IPS-18c (cell line): Measurements from ENCODE around the gene CNGB1.
"Not testable (repeated sequence)": the region's sequence is repeated elsewhere in the genome, so short reads cannot be mapped to it uniquely, and the experiment has no call there.

Experiments used
- H3K4me3 ChIP-seq: 2 replicates; pipeline ENCODE4 v1.7.0; 2013; ENCODE audit warnings: low read depth, mild to moderate bottlenecking, low read length, moderate library complexity; ENCODE audit not compliant: insufficient read depth
- H3K9me3 ChIP-seq: one replicate; pipeline ENCODE4 v1.6.1; 2013; ENCODE audit warnings: mild to moderate bottlenecking, low read length, moderate library complexity; ENCODE audit not compliant: control insufficient read depth, insufficient read depth

The CNGB1 gene

DNA sequence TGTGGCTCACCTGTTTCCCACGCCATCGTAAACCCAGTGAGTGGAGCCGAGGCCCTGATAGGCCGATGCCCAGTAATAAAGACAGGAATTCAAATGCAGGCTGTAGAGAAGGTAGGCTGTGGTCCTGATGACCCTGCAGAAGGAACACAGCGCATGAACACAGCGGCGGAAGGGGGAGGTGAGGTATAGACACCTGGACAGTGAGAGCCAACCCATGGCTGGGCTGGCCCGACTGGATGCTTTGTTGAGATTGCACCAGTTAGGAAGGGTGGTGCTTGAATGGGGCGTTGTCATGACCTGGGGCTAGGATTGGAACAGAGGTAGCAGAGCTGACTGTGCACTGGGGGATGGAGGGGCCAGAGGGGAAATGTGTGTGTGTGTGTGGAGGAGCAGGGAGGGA is 59.2 kb downstream of the CNGB1 start:
- H3K9me3 ChIP-seq, result no peaks in the 10 kb centered on the region

DNA sequence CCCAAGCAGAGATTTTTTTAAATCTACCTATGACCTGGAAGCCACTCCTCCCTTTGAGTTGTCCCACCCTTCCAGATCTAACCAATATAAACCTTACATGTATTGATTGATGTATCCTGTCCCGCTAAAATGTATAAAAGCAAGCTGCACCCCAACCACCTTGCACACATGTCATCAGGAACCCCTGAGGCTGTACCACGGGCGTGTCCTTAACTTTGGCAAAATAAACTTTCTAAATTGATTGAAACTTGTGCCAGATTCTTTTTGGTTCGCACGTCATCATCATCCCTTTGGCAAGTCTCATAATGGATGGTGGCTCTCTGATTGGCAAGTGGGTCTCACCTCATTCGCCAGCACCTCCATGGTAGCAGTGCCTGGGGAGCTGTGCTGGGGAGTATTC is 60.2 kb downstream of the CNGB1 start:
- Histone ChIP-seq H3K9me3 (no peaks in the 10 kb centered on the region), H3K4me3 (no peak overlapping the region)

More for the DNA sequence above, 59.2 kb downstream of the CNGB1 start:
- H3K4me3 ChIP-seq, result no peak overlapping the region

DNA sequence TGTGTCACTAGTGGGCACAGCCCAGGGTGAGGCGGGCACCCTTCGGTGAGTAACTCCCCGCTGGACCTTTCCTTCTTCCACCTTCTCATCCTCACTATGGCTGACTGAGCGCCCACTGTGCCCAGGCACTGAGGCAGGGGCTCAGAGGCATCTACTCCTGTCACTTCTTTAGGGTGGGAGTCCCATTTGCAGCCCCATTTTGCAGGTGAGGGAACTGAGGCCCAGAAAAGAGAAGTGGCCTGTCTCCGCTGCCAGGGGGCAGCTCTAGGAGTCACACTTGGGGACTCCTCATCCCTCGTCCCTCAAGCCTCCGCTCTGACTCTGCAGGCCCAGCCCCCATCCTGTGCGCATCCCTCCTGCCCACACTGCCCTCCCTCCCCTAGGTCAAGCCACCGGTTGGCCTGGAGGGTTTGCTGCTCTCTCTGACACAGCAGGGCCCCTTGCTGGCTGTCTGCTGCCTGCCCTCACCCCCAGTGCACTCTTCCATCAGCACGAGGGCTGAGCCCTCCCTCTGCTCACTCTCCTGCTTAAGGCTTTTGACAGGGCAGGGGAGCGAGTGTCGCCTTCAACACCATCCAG is 62.4 kb downstream of the CNGB1 start:
- no peaks in the 10 kb centered on the region for H3K9me3 ChIP-seq
- H3K4me3 ChIP-seq, result no peak overlapping the region

DNA sequence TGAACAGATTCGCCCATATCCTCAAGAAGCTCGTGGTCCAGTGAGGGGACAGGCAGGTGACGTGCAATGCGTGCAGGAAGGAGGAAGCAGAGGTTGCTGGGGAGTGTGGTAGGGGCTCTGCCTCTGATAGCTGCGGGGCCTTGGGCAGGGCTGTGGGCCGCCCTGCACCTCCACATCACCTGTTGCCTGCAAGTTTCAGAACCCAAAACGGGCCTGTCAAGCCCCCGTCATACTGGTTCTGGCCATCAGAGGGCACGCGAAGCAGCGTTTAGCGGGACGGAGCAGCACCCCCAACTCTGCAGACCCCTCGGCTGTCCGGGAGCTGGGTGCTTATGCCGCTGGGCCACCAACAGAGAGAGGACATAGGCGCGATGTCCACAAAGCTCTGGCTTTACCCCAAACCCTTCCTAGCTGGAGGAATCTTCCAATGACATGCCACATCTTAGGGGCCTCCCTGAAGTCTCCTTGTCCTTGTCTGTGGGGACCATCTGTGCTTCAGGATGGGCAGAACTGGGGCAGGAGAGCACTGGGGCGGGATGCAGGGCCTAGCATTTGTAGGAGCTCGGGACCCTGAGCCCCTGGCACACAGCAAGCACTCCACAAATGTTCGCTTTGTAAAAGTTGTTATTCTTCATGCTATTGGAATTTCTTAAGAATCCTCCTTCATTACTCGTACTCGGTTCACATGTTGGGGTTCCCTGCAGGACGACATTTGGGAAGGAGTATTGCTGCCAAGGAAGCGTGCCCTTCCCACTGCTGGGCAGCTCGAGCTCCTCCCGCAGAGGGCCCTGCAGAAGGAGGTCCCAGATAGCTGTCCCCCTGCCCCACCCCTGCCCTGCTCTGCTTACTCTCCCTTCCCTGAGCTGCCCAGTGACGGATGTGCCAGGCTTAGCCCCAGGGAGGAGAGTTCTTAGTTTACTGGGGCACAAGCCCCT is 64.3 kb downstream of the CNGB1 start:
- no peak overlapping the region for H3K4me3 ChIP-seq
- H3K9me3 ChIP-seq, result no peaks in the 10 kb centered on the region

DNA sequence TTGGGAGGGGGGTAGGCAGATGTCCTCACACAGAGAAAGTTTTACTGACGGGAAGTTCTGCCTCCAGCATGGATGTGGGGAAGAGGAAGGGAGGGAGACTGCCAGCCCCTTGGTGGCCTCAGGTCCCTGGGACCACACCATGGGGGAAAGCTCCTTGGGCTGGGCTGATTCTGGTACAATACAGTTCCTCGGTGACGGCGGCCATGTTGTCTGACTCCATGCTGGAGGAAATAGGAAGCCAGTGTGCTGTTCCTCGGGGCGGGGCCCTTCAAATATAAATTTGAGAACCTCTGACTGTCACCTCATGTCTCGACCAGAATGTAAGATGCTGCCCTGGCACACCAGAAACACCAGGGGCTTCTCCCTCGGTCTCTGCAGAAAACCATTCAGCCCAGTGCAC is 66.8 kb downstream of the CNGB1 start:
- Histone ChIP-seq H3K4me3 (no peak overlapping the region), H3K9me3 (no peaks in the 10 kb centered on the region)

DNA sequence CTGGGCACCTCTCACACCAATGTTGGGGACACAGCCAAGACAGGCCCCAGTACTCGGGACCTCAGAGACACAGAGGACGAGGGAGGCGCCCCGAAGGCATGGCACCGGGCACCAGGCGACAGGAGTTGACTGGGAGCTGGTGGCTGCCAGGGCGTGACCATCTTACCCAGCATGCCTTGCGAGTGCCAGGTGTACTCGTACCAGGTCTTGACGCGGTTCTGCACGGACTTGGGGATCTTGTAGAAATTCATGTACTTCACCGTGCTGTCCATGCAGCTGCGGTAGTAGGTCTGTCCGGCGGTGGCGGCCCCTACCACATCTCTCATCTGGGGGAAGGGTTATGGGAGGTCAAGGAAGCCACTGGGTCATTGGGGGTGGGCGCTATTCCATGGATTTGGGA is 67.3 kb downstream of the CNGB1 start:
- H3K9me3 ChIP-seq, result no peaks in the 10 kb centered on the region
- no peak overlapping the region for H3K4me3 ChIP-seq

DNA sequence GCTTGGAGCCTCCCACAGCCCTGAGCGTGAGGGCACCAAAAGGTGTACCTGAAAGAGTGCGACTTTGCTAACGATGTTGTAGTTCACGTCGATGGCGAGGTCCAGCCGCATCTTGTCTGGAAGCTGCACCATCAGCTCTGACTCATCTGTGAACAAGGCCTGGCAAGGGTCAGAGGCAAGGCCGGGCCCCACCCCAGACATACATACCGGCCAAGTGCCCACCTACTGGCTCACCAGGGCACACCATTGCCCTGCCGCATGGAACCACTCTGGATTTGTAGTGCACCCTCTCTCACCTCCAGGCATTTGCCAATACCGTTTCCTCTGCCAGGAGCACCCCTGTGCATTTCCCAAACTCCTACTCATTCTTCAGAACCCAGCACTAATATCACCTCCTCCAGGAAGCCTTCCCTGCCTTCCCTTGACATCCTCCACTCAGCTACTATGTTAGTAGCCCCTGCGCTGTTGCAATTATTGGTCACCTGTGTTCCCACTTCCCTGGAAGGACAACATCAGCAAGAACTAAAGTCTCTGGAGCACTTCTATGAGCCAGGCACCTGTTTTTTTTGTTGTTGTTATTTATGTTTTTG is 69.4 kb downstream of the CNGB1 start:
- no peaks in the 10 kb centered on the region for H3K9me3 ChIP-seq
- H3K4me3 ChIP-seq, result no peak overlapping the region

DNA sequence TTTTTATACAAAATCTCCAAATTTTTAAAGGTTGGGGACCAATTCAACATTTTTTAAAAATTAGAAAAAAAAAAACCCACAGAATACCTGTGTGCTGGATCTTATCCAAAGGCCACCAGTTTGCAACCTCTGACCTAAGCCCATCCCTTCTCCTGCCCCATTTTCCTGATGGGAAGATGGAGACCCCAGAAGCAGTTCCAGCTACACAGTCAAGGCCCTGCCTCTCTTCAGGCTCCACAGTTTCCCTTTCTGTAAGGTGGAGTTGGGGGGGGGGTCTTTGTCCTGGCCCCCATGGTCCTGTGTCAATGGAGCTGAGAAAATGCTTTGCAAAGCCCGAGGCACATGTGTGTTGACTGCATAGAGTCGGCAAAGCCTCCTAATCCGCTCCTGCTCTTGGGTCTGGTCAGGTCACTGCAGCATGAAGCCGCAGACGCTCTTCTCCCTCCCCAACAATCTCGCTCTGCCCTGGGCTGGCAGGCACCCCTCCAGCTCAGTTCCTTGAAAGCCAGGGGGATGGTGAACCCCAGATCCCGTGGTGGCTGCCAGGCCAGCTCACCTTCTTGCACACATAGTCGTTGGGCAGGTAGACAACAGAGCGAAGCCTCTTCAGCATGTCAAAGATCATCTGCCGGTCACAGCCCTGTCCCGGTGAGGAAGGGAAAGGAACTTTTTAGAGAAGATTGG is 70.0 kb downstream of the CNGB1 start:
- no peaks in the 10 kb centered on the region for H3K9me3 ChIP-seq
- no peak overlapping the region for H3K4me3 ChIP-seq

DNA sequence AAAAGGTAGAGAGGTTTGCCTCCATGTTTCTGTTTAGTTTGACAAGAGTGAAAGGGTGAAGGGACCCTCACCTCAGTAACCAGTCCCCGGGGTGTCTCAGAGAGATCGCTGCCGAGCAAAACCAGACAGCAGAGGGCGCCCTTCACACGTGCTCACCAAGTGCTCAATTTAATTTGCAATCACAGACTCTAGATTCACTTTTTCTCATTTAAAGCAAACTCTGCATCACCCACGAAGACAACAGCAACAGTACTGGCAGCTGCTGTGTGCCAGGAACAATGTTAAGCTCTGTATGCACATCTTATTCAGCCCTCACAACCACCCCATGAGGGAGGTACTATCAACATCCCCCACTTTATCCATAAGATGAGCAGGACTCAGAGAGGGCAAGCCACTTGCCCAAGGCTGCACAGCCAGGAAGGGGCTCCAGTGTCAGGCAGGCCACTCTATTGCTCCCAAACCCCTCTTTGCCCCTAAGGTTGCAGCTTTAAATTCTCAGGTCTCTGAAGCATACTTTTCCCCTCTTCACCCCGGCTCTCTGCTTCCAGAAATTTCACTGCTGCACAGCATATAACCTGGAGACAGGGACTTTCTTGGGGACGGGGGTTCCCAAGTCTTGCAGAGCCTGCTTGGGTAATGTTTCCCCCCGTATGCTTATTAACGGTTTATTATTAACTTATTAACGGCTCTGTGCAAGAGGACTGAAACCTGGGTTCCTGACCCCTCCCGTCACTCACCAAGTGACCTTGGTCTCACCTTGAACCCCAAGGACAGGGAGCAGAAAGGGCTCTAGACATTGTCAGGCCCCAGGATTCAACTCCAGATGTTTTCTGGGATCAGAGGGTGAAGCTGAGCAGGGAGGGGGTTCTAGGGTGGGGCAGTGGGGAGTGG is 70.9 kb downstream of the CNGB1 start:
- Histone ChIP-seq H3K9me3 (no peaks in the 10 kb centered on the region), H3K4me3 (no peak overlapping the region)

DNA sequence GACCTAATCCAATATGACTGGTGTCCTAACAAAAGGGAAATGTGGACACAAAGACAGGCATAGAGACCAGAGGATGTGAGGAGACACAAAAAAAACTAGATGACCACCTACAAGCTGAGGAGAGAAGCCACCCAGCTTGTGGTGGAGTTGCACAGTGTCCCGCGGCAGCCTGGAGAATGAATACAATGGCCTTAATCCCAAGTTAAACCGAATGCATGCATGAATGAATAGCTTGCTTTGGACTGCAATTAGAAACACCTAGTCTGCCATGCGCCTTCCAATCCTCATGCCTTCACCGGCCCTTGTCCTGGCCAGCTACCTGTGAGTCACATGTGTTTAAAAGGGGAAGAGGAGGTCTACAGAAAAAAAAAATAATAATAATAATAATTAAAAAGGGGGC is 72.0 kb downstream of the CNGB1 start:
- Histone ChIP-seq H3K9me3 (no peaks in the 10 kb centered on the region), H3K4me3 (no peak overlapping the region)

DNA sequence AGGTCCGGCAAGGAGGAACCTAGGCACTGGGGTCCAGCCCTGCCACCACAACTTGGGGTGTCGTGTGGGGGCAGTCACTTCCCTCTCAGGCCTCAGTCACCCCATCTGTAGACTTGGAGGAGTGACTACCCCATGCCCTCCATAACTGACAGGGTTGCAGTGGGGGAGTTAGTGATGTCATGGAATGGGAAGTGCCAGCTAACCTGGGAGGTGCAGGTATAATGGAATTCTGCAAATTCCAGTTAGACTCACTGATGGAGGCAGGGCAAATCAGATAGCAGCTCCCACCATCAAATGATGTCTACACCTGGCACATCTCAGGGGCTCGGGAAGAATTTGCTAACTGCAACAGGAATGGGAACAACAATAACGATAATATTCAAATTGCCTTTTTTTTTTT is 72.9 kb downstream of the CNGB1 start:
- Histone ChIP-seq H3K9me3 (no peaks in the 10 kb centered on the region), H3K4me3 (no peak overlapping the region)

DNA sequence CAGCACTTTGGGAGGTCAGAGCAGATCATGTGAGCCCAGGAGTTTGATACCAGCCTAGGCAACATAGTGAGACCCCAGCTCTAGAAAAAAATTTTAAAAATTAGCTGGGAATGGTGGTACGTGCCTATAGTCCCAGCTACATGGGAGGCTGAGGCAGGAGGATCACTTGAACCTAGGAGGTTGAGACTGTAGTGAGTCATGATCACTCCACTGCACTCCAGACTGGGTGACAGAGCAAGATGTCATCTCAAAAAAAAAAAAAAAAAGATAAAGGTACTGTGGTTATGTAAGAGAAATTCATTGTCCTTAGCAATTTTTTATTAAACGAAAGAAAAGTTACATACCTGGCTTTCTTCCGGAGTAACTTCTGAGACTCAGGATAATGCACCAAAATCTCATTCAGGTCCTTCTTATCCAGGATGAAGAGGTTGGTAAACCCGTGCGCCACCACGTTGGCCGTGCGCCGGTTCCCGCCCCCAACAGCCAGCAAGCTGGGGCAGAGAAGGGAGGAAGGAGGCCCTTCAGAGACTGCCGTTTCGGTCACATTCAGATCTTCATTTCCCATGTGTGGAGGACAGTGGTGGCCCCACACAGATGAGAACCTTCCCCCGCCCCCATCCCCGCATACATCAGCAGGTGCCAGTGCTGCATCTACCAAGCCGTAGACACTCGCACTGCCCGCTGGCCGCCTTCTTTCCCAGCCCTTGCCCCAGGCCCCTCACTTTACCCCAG is 73.7 kb downstream of the CNGB1 start:
- H3K4me3 ChIP-seq, result no peak overlapping the region
- H3K9me3 ChIP-seq, result no peaks in the 10 kb centered on the region

DNA sequence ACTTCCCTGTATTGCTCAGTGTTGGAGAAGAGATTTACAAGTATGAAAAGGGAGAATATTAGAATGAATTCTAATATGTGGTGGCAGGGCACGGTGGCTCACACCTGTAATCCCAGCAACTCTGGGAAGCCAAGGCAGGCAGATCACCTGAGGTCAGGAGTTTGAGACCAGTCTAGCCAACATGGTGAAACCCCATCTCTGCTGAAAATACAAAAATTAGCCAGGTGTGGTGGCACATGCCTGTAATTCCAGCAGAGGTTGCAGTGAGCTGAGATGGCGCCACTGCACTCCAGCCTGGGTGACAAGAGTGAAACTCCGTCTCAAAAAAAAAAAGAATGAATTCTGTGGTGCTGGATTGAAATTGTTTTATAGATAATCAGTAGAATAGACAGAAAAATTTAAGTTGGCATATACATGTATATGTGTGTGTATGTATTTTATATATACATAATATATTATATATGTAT is 75.8 kb downstream of the CNGB1 start:
- not testable (repeated sequence) for H3K9me3 ChIP-seq, H3K4me3 ChIP-seq

DNA sequence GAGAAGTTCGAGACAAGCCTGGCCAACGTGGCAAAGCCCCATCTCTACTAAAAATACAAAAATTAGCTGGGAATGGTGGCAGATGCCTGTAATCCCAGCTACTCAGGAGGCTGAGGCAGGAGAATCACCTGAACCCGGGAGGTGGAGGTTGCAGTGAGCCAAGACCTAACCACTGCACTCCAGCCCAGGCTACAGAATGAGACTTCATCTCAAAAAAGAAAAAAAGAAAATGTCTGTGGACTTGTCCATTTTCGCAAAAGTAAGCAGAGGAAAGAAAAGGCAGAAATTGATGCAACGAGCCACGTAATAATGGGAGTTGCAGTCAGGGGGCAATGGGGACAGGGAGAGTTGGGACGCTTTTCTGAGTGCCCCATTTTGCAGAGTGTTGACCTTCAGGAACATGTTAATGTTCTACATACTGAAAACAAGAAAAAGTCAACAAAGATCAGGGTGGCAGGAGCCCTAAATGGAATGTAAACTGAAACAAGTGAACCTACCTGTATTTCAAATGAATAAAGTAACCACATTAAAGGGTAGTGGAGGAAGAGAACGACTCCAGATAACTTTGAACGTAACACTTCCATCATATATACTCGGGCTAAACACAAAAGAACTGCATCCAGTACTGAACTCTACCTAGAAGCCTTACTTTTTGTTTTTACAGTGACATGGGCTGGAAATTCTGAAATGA is 76.4 kb downstream of the CNGB1 start:
- Histone ChIP-seq H3K4me3 (no peak overlapping the region), H3K9me3 (no peaks in the 10 kb centered on the region)

DNA sequence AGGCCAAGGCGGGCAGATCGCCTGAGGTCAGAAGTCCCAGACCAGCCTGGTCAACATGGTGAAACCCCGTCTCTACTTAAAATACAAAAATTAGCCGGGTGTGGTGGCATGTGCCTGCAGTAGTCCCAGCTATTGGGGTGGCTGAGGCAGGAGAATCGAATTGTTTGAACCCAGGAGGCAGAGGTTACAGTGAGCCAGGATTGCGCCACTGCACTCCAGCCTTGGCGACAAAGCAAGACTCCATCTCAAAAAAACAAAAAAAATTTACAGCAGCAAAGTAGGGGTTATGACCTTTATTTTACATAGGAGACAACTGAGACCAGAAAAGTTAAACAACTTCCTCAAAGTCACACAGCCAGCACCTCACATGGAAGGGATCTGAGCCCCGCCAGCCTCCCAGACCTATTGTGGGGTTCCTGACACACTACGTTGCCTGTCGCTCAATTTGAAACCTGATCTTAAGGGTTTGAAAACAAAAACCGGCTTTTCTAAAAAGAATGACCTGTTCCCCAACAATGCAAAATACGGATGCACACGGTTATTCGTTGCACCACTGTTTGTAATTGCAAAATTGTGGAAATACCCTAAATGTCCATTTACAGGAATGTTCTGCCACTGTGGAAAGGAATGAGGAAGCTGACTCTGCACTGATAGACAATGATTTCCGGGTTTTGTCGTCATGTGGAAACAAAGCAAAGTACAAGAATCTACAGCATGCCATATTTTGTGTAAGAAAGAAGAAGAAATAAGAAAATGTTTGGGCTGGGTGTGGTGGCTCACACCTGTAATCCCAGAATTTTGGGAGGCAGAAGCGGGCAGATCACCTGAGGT is 77.2 kb downstream of the CNGB1 start:
- Histone ChIP-seq H3K4me3 (no peak overlapping the region), H3K9me3 (no peaks in the 10 kb centered on the region)
